Measurements from ENCODE around the gene MEIOSIN.
"Not testable (repeated sequence)": the region's sequence is repeated elsewhere in the genome, so short reads cannot be mapped to it uniquely, and the experiment has no call there.

GRCh38 chr19:45728683-45729082, 4.6 kb upstream of the MEIOSIN start:
- not testable (repeated sequence) for TF ChIP-seq CTCF (IDR thresholded peaks at IDR 0.05); EZH2 (IDR thresholded peaks at IDR 0.05; ENCODE audit: borderline replicate concordance, insufficient read depth, low read depth, low read length, poor library complexity, severe bottlenecking)

Measured in B cell (primary cell).